Measurements from ENCODE around the gene RPL22.

GRCh38 chr1:6206520-6206855 is 7.1 kb upstream of the RPL22 start:
- TF ChIP-seq YY1 (IDR thresholded peaks at IDR 0.05; ENCODE audit: insufficient read depth, insufficient read length) (no peak), SUZ12 (IDR thresholded peaks at IDR 0.05; ENCODE audit: extremely low read depth, insufficient read depth, insufficient read length) (no peak), ZNF274 (IDR thresholded peaks at IDR 0.05; ENCODE audit: low read depth, low read length) (no peak)
